HL-60 (cell line): Measurements from ENCODE around the gene ST6GALNAC4.

Experiments
- DNase-seq, 2 experiments: peaks; one replicate each; pipeline ENCODE4 v3.0.0-alpha.2; 2010 to 2020; ENCODE audit warnings: low read depth in 1 of 2, low spot score in 1 of 2
- H3K27ac ChIP-seq: fragments of 250-450 bp; sonication (Bioruptor Pico); replicated peaks from 2 replicates; pipeline ENCODE4 v1.5.1; 2020; ENCODE audit warnings: mild to moderate bottlenecking, moderate library complexity
- H3K27me3 ChIP-seq: fragments of 250-450 bp; sonication (Bioruptor Pico); 2 replicates; pipeline ENCODE4 v1.5.1; 2021; ENCODE audit warnings: mild to moderate bottlenecking, moderate library complexity; ENCODE audit not compliant: insufficient read depth, poor library complexity, severe bottlenecking
- H3K4me3 ChIP-seq: replicated peaks from 2 replicates; pipeline ENCODE4 v1.5.1; 2011; ENCODE audit warnings: mild to moderate bottlenecking, control low read depth, low read length; ENCODE audit not compliant: insufficient read depth
- GABPA ChIP-seq: IDR thresholded peaks from 2 replicates; pipeline ENCODE4 v1.6.1; 2012; ENCODE audit warnings: low read depth
- POLR2AphosphoS5 ChIP-seq: IDR thresholded peaks from 2 replicates; pipeline ENCODE4 v1.6.1; 2012; ENCODE audit warnings: low read depth
- SPI1 ChIP-seq: IDR thresholded peaks from 2 replicates; pipeline ENCODE4 v1.6.1; 2012; ENCODE audit warnings: low read depth, mild to moderate bottlenecking, borderline replicate concordance
- TF ChIP-seq, protein P1 (sequence below): IDR thresholded peaks from one replicate; pipeline ENCODE4 v1.5.1; 2011; ENCODE audit warnings: low read length, control low read depth, inconsistent platforms; ENCODE audit not compliant: insufficient read depth
- TF ChIP-seq, protein P2 (sequence below): IDR thresholded peaks from 2 replicates; pipeline ENCODE4 v1.6.1; 2012; ENCODE audit warnings: low read depth; ENCODE audit not compliant: insufficient replicate concordance

Gene ST6GALNAC4

DNA sequence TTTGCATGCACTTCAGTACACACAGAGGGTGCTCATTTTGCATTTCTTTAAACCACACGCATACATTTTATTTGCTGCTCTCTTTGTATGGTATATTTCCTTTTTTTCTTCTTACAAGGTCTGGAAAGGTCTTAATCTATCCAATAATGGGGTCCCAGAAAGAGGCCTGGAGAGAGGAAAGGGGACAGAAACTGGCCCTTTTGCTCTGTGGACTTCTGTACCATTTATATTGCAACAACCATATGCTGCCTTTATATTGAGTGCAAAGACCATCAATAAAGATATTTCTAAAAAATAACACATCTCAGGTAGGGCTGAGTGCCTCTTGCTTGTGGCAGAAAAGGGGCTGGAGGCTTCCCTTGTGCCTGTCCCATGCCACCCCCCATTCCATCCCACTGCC lies 36.3 kb upstream of the ST6GALNAC4 start:
- no peak overlapping the region for H3K4me3 ChIP-seq
- no peaks in the 10 kb centered on the region for H3K27me3 ChIP-seq
- DNase-seq = no peak
- H3K27ac ChIP-seq = no peak overlapping the region
- TF ChIP-seq SPI1 = no peak
- TF ChIP-seq, protein P1, sequence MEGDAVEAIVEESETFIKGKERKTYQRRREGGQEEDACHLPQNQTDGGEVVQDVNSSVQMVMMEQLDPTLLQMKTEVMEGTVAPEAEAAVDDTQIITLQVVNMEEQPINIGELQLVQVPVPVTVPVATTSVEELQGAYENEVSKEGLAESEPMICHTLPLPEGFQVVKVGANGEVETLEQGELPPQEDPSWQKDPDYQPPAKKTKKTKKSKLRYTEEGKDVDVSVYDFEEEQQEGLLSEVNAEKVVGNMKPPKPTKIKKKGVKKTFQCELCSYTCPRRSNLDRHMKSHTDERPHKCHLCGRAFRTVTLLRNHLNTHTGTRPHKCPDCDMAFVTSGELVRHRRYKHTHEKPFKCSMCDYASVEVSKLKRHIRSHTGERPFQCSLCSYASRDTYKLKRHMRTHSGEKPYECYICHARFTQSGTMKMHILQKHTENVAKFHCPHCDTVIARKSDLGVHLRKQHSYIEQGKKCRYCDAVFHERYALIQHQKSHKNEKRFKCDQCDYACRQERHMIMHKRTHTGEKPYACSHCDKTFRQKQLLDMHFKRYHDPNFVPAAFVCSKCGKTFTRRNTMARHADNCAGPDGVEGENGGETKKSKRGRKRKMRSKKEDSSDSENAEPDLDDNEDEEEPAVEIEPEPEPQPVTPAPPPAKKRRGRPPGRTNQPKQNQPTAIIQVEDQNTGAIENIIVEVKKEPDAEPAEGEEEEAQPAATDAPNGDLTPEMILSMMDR = no peak
- TF ChIP-seq, protein P2, sequence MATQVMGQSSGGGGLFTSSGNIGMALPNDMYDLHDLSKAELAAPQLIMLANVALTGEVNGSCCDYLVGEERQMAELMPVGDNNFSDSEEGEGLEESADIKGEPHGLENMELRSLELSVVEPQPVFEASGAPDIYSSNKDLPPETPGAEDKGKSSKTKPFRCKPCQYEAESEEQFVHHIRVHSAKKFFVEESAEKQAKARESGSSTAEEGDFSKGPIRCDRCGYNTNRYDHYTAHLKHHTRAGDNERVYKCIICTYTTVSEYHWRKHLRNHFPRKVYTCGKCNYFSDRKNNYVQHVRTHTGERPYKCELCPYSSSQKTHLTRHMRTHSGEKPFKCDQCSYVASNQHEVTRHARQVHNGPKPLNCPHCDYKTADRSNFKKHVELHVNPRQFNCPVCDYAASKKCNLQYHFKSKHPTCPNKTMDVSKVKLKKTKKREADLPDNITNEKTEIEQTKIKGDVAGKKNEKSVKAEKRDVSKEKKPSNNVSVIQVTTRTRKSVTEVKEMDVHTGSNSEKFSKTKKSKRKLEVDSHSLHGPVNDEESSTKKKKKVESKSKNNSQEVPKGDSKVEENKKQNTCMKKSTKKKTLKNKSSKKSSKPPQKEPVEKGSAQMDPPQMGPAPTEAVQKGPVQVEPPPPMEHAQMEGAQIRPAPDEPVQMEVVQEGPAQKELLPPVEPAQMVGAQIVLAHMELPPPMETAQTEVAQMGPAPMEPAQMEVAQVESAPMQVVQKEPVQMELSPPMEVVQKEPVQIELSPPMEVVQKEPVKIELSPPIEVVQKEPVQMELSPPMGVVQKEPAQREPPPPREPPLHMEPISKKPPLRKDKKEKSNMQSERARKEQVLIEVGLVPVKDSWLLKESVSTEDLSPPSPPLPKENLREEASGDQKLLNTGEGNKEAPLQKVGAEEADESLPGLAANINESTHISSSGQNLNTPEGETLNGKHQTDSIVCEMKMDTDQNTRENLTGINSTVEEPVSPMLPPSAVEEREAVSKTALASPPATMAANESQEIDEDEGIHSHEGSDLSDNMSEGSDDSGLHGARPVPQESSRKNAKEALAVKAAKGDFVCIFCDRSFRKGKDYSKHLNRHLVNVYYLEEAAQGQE = no peak

DNA sequence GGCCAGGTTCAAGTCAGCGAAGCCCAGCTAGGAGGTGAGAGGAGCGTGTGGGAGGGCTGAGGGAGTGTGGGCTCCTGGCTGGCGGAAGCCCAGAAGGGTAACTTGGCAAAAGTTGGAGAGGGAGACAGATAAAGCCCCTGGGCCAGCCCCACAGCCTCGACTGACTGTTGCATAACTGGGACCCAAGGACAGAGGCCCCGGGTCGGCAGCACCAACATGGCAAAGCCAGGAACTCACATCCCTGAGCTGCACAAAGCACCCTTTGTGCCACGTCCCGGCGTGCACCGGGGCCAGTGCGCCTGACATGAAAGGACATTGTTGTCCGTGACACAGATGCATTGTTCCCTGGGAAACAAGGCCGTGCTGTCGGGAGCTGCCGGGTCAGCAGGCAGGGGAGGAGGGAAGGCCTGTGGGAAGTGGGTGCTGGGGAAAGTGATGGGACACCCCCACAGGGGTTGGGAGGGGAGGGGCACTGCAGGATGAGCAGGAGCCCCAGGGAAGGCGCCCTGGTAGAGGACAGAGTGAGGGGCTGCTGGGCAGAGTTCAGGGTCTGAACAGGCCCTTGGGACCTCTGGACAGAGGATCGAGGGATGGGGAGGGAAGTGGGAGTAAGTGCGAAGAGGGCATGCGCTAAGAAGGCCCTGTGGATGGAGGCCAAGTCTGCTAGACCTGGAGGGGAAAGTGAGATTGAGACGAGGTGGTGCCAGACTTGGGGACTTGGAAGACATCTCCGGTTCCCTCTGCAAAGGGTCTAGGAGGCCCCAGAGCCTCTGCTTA lies 33.9 kb upstream of the ST6GALNAC4 start:
- DNase-seq = no peak
- H3K27ac ChIP-seq = no peak overlapping the region
- TF ChIP-seq, protein P1 = no peak
- TF ChIP-seq, protein P2 = no peak
- no peak for TF ChIP-seq GABPA
- no peak for TF ChIP-seq POLR2AphosphoS5
- no peak for TF ChIP-seq SPI1
- H3K27me3 ChIP-seq = no peaks in the 10 kb centered on the region
- no peak overlapping the region for H3K4me3 ChIP-seq

DNA sequence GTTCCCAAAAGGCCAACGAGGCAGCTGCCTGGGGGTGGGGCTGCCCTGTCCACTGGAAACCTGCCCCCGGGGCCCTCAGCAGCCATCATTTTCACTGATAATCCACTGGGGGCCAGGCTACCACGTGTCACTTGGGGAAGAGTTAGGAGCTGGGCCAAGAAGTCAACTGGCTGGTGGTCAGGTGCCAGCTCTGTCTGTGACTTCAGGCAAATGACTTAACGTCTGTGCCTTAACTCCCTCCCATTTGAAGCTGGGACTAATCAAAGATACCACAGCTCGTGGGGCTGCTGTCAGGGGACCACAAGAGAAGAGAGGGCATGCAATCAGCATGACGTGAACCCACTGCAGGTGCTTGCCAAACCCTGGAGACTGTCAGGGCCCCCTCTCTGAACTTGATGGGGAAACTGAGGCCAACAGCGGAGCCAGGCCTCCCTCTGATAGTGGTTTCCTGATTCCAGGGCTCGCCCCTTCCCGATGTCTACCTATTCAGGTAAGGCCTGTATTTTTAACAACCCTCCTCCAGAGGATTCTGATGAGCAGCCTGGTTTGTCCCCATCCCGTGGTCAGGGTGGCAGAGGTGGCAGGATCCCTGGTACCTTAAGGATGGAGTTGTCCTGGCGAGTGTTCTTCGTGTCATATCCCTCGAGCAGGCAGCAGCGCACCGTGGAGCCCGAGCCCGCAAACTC lies 33.1 kb upstream of the ST6GALNAC4 start:
- no peak overlapping the region for H3K27ac ChIP-seq
- no peak for DNase-seq

More for the DNA sequence above, 33.1 kb upstream of the ST6GALNAC4 start:
- H3K27me3 ChIP-seq = no peaks in the 10 kb centered on the region
- TF ChIP-seq, protein P1 = no peak
- TF ChIP-seq SPI1 (no peak), POLR2AphosphoS5 (no peak), GABPA (no peak)
- TF ChIP-seq, protein P2 = no peak
- H3K4me3 ChIP-seq = no peak overlapping the region
